ENCODE results near the gene SUDS3. TPM values are rescaled to one million over a fixed set of nuclear protein-coding genes. Genes with fewer than 3 reads are reported as not detected.
"Not testable (repeated sequence)": the region's sequence is repeated elsewhere in the genome, so short reads cannot be mapped to it uniquely, and the experiment has no call there.

SUDS3 gene
- total RNA-seq, 2 donors from 2014 or later = 46.2 to 48.2 TPM

GRCh38 chr12:118404876-118405521 is 28.6 kb downstream of the SUDS3 start:
- no peaks in the 10 kb centered on the region for H3K27me3 ChIP-seq (replicated peaks; ENCODE audit: insufficient read depth)
- H3K36me3 ChIP-seq = peaks cover 52% of the 10 kb centered on the region
- TF ChIP-seq CTCF (IDR thresholded peaks at IDR 0.05) = peak; percentile 63
- DNase-seq (ENCODE audit: low spot score) (peak; percentile 36), ATAC-seq (ENCODE audit: insufficient number of reproducible peaks, low FRiP score, low read depth) (no peak)
- H3K4me3 ChIP-seq = no peak overlapping the region
- H3K9me3 ChIP-seq = no peaks in the 10 kb centered on the region
- H3K4me1 ChIP-seq (ENCODE audit: control insufficient read depth in 1 of 2, low read depth in 2 of 2) = no peaks in the 10 kb centered on the region
- no peak overlapping the region for H3K27ac ChIP-seq

DNA sequence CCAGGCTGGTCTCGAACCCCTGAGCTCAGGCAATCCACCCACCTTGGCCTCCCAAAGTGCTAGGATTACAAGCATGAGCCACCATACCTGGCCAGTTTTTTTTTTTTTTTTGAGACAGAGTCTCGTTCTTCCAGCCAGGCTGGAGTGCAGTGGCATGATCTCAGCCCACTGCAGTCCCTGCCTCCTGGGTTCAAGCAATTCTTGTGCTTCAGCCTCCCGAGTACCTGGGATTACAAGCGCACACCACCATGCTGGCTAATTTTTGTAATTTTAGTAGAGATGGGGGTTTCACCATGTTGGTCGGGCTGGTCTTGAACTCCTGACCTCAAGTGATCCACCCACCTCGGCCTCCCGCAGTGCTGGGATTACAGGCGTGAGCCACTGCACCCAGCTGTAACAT is 31.9 kb downstream of the SUDS3 start:
- not testable (repeated sequence) for H3K27me3 ChIP-seq (replicated peaks; ENCODE audit: insufficient read depth); H3K9me3 ChIP-seq; H3K27ac ChIP-seq; ATAC-seq (ENCODE audit: insufficient number of reproducible peaks, low FRiP score, low read depth); DNase-seq (ENCODE audit: low spot score); H3K4me1 ChIP-seq (ENCODE audit: control insufficient read depth in 1 of 2, low read depth in 2 of 2); H3K4me3 ChIP-seq
- H3K36me3 ChIP-seq = peaks cover 53% of the 10 kb centered on the region

DNA sequence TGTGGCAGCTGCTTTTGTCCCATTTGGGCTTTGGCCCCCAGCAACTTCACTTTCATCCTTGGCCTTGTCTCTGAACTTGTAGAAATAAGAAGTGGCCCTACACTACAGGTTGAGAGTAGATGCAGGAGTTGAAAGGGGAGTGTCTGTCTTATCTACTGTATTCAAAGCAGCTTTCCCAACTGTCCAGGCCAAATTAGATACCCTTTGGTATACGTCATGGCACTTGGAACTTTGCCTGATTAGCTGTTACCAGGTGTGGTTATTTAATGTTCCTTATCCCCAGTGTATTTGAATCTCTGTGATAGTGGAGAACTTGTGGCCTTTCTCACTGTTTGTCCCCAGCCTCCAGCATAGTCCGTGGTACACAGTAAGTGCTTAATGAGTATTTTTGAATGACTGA is 33.5 kb downstream of the SUDS3 start:
- Histone ChIP-seq H3K4me1 (ENCODE audit: control insufficient read depth in 1 of 2, low read depth in 2 of 2) (no peaks in the 10 kb centered on the region), H3K27ac (no peak overlapping the region), H3K27me3 (replicated peaks; ENCODE audit: insufficient read depth) (no peaks in the 10 kb centered on the region), H3K36me3 (peaks cover 44% of the 10 kb centered on the region), H3K4me3 (no peak overlapping the region), H3K9me3 (no peaks in the 10 kb centered on the region)
- TF ChIP-seq CTCF (IDR thresholded peaks at IDR 0.05) = no peak
- no peak for DNase-seq (ENCODE audit: low spot score)
- ATAC-seq (ENCODE audit: insufficient number of reproducible peaks, low FRiP score, low read depth) = no peak

DNA sequence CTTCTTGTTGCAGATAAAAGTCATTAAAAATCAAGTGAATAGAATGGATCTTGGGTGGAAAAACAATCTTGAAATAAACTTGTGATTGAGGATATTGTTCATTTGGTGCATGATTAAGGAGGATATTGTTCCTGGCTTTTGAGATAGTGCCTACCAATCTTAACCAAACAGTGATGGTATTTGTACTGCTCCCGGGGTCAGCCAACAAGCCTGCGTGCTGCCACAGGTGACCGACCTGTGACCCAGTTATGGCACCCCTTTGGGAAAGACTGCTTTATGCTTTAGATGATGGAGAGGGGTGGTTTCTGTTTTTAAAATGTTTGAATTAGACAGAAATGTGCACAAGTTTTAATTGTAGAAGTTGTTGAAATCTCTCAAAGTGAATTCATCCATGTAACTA is 41.6 kb downstream of the SUDS3 start:
- peak overlapping the region; percentile 37 to 53 for H3K27ac ChIP-seq
- H3K27me3 ChIP-seq (replicated peaks; ENCODE audit: insufficient read depth) = no peaks in the 10 kb centered on the region
- no peak for DNase-seq (ENCODE audit: low spot score)
- no peak for TF ChIP-seq CTCF (IDR thresholded peaks at IDR 0.05)
- peaks cover 2 to 15% of the 10 kb centered on the region in 2 donors for H3K4me1 ChIP-seq (ENCODE audit: control insufficient read depth in 1 of 2, low read depth in 2 of 2)
- H3K9me3 ChIP-seq = no peaks in the 10 kb centered on the region
- no peak for ATAC-seq (ENCODE audit: insufficient number of reproducible peaks, low FRiP score, low read depth)
- peaks cover 13% of the 10 kb centered on the region for H3K36me3 ChIP-seq
- H3K4me3 ChIP-seq = no peak overlapping the region

- peak; percentile 63 for ATAC-seq (ENCODE audit: insufficient number of reproducible peaks, low FRiP score, low read depth)
- Histone ChIP-seq H3K36me3 (peaks cover 13% of the 10 kb centered on the region), H3K27me3 (replicated peaks; ENCODE audit: insufficient read depth) (no peaks in the 10 kb centered on the region)
Measured at GRCh38 chr12:118418385-118419057, 42.2 kb downstream of the SUDS3 start.

More at GRCh38 chr12:118418385-118419057, 42.2 kb downstream of the SUDS3 start:
- peaks cover 2 to 15% of the 10 kb centered on the region in 2 donors for H3K4me1 ChIP-seq (ENCODE audit: control insufficient read depth in 1 of 2, low read depth in 2 of 2)
- peak overlapping the region; percentile 37 to 53 for H3K27ac ChIP-seq
- TF ChIP-seq CTCF (IDR thresholded peaks at IDR 0.05) = no peak
- no peak overlapping the region for H3K4me3 ChIP-seq
- no peak for DNase-seq (ENCODE audit: low spot score)
- H3K9me3 ChIP-seq = no peaks in the 10 kb centered on the region
